Effector CD8-positive, alpha-beta T cell (primary cell): ENCODE measurements around the gene ACSL1.
A peak's percentile ranks its signal among the peaks of the same experiment; 100 is the strongest.
"Not testable (repeated sequence)": the region's sequence is repeated elsewhere in the genome, so short reads cannot be mapped to it uniquely, and the experiment has no call there.

Experiments
- DNase-seq: peaks from one replicate; lab custom pipeline; 2025; lab: John Stamatoyannopoulos, UW

Gene ACSL1

GRCh38 chr4:184755278-184755677, 70.5 kb downstream of the ACSL1 start:
- no peak for DNase-seq

- DNase-seq, result no peak
Observed at GRCh38 chr4:184752496-184753275, 73.1 kb downstream of the ACSL1 start.

GRCh38 chr4:184751585-184751956, 74.2 kb downstream of the ACSL1 start:
- no peak for DNase-seq

- DNase-seq, result no peak
Observed at GRCh38 chr4:184750926-184751584, 74.7 kb downstream of the ACSL1 start.

- DNase-seq, result no peak
Observed at GRCh38 chr4:184748251-184748652, 77.5 kb downstream of the ACSL1 start.

GRCh38 chr4:184747034-184747830, 78.5 kb downstream of the ACSL1 start:
- no peak for DNase-seq

- DNase-seq, result peak; percentile 41
Observed at GRCh38 chr4:184745831-184746795, 79.7 kb downstream of the ACSL1 start.

- DNase-seq, result no peak
Observed at GRCh38 chr4:184744236-184744635, 81.5 kb downstream of the ACSL1 start.

GRCh38 chr4:184743650-184744049, 82.1 kb downstream of the ACSL1 start:
- DNase-seq, result no peak

- DNase-seq, result not testable (repeated sequence)
Observed at GRCh38 chr4:184741651-184742050, 84.1 kb downstream of the ACSL1 start.

GRCh38 chr4:184740980-184741391, 84.8 kb downstream of the ACSL1 start:
- no peak for DNase-seq

- DNase-seq, result not testable (repeated sequence)
Observed at GRCh38 chr4:184739575-184739974, 86.2 kb downstream of the ACSL1 start.

GRCh38 chr4:184734758-184735157, 91.0 kb downstream of the ACSL1 start:
- DNase-seq, result no peak

- DNase-seq, result peak; percentile 94
Observed at GRCh38 chr4:184733654-184734524, 91.9 kb downstream of the ACSL1 start, which contains the start of gene CENPU. CENPU (minus strand) TSS chr4:184734096; CDS start chr4:184734062, 34 bp downstream.

- no peak for DNase-seq
Observed at GRCh38 chr4:184732126-184732525, 93.6 kb downstream of the ACSL1 start.

GRCh38 chr4:184731056-184731455, 94.7 kb downstream of the ACSL1 start:
- DNase-seq, result no peak

GRCh38 chr4:184729946-184730345, 95.8 kb downstream of the ACSL1 start:
- no peak for DNase-seq

- DNase-seq, result no peak
Observed at GRCh38 chr4:184728858-184729257, 96.9 kb downstream of the ACSL1 start.

- DNase-seq, result no peak
Observed at GRCh38 chr4:184727430-184727829, 98.3 kb downstream of the ACSL1 start.

GRCh38 chr4:184722798-184723197, 103.0 kb downstream of the ACSL1 start:
- DNase-seq, result no peak
